MM.1S (cell line): Measurements from ENCODE around the gene NUDT7.

Experiments used
- DNase-seq: peaks from one replicate; pipeline ENCODE4 v3.0.0-alpha.2; 2015
- H2AFZ ChIP-seq: fragments of 300-600 bp; sonication (generic); 2 replicates; pipeline ENCODE4 v1.6.0; 2016; ENCODE audit warnings: antibody characterized with exemption, low read length
- H3F3A ChIP-seq: fragments of 300-600 bp; sonication (generic); 2 replicates; pipeline ENCODE4 v1.6.1; 2016; ENCODE audit warnings: mild to moderate bottlenecking, antibody characterized with exemption, low read length, moderate library complexity, mixed read lengths; ENCODE audit not compliant: insufficient read depth
- H3K27ac ChIP-seq: fragments of 300-600 bp; sonication (generic); 2 replicates; pipeline ENCODE4 v1.5.1; 2016; ENCODE audit warnings: mild to moderate bottlenecking, low read length
- H3K27me3 ChIP-seq: fragments of 300-600 bp; sonication (generic); replicated peaks from 2 replicates; pipeline ENCODE4 v1.6.0; 2016; ENCODE audit warnings: low read length; ENCODE audit not compliant: insufficient read depth
- H3K36me3 ChIP-seq: fragments of 300-600 bp; sonication (generic); replicated peaks from 2 replicates; pipeline ENCODE4 v1.6.1; 2016; ENCODE audit warnings: mild to moderate bottlenecking, low read length, mixed read lengths; ENCODE audit not compliant: insufficient read depth
- H3K4me1 ChIP-seq: fragments of 300-600 bp; sonication (generic); 2 replicates; pipeline ENCODE4 v1.6.1; 2016; ENCODE audit warnings: low read length, mixed read lengths
- H3K4me2 ChIP-seq: fragments of 300-600 bp; sonication (generic); 2 replicates; pipeline ENCODE4 v1.6.0; 2016; ENCODE audit warnings: low read depth, low read length
- H3K4me3 ChIP-seq: fragments of 300-600 bp; sonication (generic); 2 replicates; pipeline ENCODE4 v1.5.1; 2016; ENCODE audit warnings: low read length, mixed read lengths
- H3K79me2 ChIP-seq: fragments of 300-600 bp; sonication (generic); 2 replicates; pipeline ENCODE4 v1.6.1; 2016; ENCODE audit warnings: mixed run types, low read length, mixed read lengths
- H3K9ac ChIP-seq: fragments of 300-600 bp; sonication (generic); 2 replicates; pipeline ENCODE4 v1.6.1; 2016; ENCODE audit warnings: low read length, mixed read lengths
- H3K9me2 ChIP-seq: fragments of 300-600 bp; sonication (generic); replicated peaks from 2 replicates; pipeline ENCODE4 v1.6.1; 2016; ENCODE audit warnings: mild to moderate bottlenecking, low read length, mixed read lengths; ENCODE audit not compliant: insufficient read depth
- H3K9me3 ChIP-seq: fragments of 300-600 bp; sonication (generic); replicated peaks from 2 replicates; pipeline ENCODE4 v1.6.1; 2016; ENCODE audit warnings: mild to moderate bottlenecking, low read length, mixed read lengths; ENCODE audit not compliant: insufficient read depth
- H4K20me1 ChIP-seq: fragments of 300-600 bp; sonication (generic); 2 replicates; pipeline ENCODE4 v1.6.1; 2016; ENCODE audit warnings: mild to moderate bottlenecking, low read length, moderate library complexity, mixed read lengths; ENCODE audit not compliant: insufficient read depth
- EZH2 ChIP-seq: fragments of 300-600 bp; sonication (generic); optimal IDR thresholded peaks from 2 replicates; pipeline ENCODE3; 2017; ENCODE audit warnings: low read depth, mild to moderate bottlenecking, antibody characterized with exemption, low read length, mixed read lengths
- EZH2phosphoT487 ChIP-seq: fragments of 300-600 bp; sonication (generic); IDR thresholded peaks from 2 replicates; pipeline ENCODE4 v1.6.1; 2018; ENCODE audit warnings: antibody characterized with exemption, low read length
- TF ChIP-seq, protein P1 (sequence below): fragments of 300-600 bp; sonication (generic); IDR thresholded peaks from 2 replicates; pipeline ENCODE4 v1.5.1; 2016; ENCODE audit warnings: antibody characterized with exemption, low read length, mixed read lengths

The NUDT7 gene

DNA sequence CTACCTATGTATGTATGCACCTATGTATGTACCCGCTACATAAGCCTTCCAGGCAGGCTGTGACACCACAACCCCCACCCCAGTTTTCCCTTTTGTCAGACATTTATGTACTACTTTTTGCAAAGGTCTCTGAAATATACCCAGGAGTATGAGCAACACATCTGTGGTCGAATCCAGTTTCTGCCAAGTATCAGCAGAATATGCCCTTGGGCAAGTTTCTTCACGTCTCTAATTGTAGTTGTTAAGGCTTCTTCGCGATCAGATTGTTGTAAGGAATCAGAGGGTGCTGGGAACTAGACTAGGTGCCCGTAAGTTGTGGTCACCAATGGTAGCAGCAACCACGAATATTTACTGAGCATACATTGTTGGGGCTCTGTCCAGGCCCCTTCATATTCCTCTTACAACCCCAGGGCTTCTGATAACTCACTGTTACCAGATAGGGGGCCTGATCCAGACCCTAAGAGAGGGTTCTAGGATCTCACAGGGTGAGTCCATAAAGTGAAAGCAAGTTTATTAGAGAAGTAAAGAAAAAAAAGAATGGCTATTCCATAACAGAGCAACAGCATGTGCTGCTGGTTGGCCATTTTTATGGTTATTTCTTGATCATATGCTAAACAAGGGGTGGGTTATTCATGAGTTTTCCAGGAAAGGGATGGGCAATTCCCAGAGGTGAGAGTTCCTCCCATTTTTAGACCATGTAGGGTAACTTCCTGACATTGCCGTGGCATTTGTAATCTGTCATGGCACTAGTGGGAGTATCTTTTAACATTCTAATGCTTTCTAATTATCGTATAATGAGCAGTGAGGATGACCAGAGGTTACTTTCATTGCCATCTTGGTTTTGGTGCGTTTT, 16.6 kb downstream of the NUDT7 start:
- Histone ChIP-seq H3K36me3 (no peaks in the 10 kb centered on the region), H3K4me1 (no peaks in the 10 kb centered on the region), H3K9me2 (no peaks in the 10 kb centered on the region), H3K4me2 (no peak overlapping the region), H3K4me3 (no peak overlapping the region), H3K27me3 (no peaks in the 10 kb centered on the region), H3F3A (no peaks in the 10 kb centered on the region), H3K27ac (no peak overlapping the region), H3K9me3 (no peaks in the 10 kb centered on the region), H4K20me1 (no peaks in the 10 kb centered on the region), H2AFZ (no peak overlapping the region), H3K79me2 (no peaks in the 10 kb centered on the region), H3K9ac (no peak overlapping the region)
- DNase-seq, result no peak
- TF ChIP-seq, protein P1, sequence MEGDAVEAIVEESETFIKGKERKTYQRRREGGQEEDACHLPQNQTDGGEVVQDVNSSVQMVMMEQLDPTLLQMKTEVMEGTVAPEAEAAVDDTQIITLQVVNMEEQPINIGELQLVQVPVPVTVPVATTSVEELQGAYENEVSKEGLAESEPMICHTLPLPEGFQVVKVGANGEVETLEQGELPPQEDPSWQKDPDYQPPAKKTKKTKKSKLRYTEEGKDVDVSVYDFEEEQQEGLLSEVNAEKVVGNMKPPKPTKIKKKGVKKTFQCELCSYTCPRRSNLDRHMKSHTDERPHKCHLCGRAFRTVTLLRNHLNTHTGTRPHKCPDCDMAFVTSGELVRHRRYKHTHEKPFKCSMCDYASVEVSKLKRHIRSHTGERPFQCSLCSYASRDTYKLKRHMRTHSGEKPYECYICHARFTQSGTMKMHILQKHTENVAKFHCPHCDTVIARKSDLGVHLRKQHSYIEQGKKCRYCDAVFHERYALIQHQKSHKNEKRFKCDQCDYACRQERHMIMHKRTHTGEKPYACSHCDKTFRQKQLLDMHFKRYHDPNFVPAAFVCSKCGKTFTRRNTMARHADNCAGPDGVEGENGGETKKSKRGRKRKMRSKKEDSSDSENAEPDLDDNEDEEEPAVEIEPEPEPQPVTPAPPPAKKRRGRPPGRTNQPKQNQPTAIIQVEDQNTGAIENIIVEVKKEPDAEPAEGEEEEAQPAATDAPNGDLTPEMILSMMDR, result no peak
- TF ChIP-seq EZH2phosphoT487, result no peak
- no peak for TF ChIP-seq EZH2

DNA sequence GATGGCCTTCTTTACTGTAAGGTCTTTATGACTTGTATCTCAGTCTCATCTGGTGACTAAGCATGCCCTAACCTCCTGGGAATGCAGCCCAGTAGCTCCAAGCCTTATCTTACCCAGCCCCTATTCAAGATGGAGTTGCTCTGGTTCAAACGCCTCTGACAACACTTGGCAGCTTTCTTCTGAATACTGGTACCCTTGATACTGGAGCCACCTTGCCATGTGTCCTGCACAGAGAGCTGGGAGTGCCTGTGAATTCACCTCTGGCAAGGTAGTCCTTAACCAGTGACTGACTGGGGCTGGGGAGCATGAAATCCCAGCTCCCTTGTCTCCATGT, 17.2 kb downstream of the NUDT7 start:
- H3K79me2 ChIP-seq, result no peaks in the 10 kb centered on the region
- no peak for TF ChIP-seq EZH2
- TF ChIP-seq, protein P1, result no peak
- TF ChIP-seq EZH2phosphoT487, result no peak
- H2AFZ ChIP-seq, result no peak overlapping the region
- no peak overlapping the region for H3K9ac ChIP-seq
- H3K4me2 ChIP-seq, result no peak overlapping the region
- H4K20me1 ChIP-seq, result no peaks in the 10 kb centered on the region
- H3K9me2 ChIP-seq, result no peaks in the 10 kb centered on the region
- H3K27me3 ChIP-seq, result no peaks in the 10 kb centered on the region
- no peaks in the 10 kb centered on the region for H3K9me3 ChIP-seq
- H3K27ac ChIP-seq, result no peak overlapping the region
- H3F3A ChIP-seq, result no peaks in the 10 kb centered on the region
- H3K36me3 ChIP-seq, result no peaks in the 10 kb centered on the region
- DNase-seq, result no peak
- no peak overlapping the region for H3K4me3 ChIP-seq
- H3K4me1 ChIP-seq, result no peaks in the 10 kb centered on the region

DNA sequence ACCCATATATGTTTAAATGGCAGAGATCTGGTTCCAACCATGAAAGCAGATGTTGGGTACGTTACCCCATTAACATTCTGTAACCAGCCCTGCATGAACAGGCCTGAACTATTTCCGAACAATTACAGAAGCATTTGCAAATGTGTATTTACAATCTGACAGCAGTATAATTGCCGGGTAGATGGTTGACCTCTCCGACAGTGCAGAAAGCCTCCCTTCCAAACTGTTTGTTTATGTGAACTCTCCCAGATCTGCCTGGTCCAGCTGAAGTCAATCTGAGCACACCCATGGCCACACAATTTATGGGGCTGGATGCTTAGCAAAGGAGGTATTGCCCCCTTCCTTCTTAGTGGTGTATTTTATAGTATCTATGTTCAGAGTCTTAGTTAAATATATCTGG, 21.8 kb downstream of the NUDT7 start:
- no peak overlapping the region for H3K9ac ChIP-seq
- no peak overlapping the region for H3K4me2 ChIP-seq
- no peak overlapping the region for H3K27ac ChIP-seq
- no peaks in the 10 kb centered on the region for H3K36me3 ChIP-seq
- H2AFZ ChIP-seq, result no peak overlapping the region
- H3K4me1 ChIP-seq, result no peaks in the 10 kb centered on the region
- no peak overlapping the region for H3K4me3 ChIP-seq
- H3K9me3 ChIP-seq, result no peaks in the 10 kb centered on the region
- no peak for DNase-seq
- H3K27me3 ChIP-seq, result no peaks in the 10 kb centered on the region
- no peaks in the 10 kb centered on the region for H3K79me2 ChIP-seq
- no peaks in the 10 kb centered on the region for H3F3A ChIP-seq
- TF ChIP-seq EZH2, result no peak
- TF ChIP-seq EZH2phosphoT487, result no peak
- TF ChIP-seq, protein P1, result no peak
- H3K9me2 ChIP-seq, result no peaks in the 10 kb centered on the region
- H4K20me1 ChIP-seq, result no peaks in the 10 kb centered on the region
